ENCODE data around the gene THBS2. TPM values are rescaled to one million over a fixed set of nuclear protein-coding genes. Genes with fewer than 3 reads are reported as not detected.

Gene THBS2
- total and polyA plus RNA-seq, 10 of the 15 experiments (the other 5 are each of a cell fraction or from before 2014, with no cell fraction given): 0.07 to 0.10 TPM; not detected in 8

GRCh38 chr6:169216830-169217229, 36.8 kb downstream of the THBS2 start:
- BruUV-seq (replicated peaks): no TSS peak
- Histone ChIP-seq H4K20me1 (ENCODE audit: control insufficient read depth, insufficient read depth) (no peaks in the 10 kb centered on the region), H3K79me2 (ENCODE audit: control insufficient read depth, insufficient read depth, low read length) (no peaks in the 10 kb centered on the region), H3K4me1 (ENCODE audit: control insufficient read depth, insufficient read depth, low read length) (no peaks in the 10 kb centered on the region), H3K9ac (ENCODE audit: control insufficient read depth, insufficient read depth, low read length) (no peak overlapping the region), H2AFZ (ENCODE audit: control insufficient read depth, low read depth, low read length) (no peak overlapping the region), H3K4me3 (no peak overlapping the region), H3K27ac (ENCODE audit: control insufficient read depth, insufficient read depth) (no peak overlapping the region), H3K36me3 (ENCODE audit: control insufficient read depth in 2 of 2, insufficient read depth in 2 of 2, low read length in 1 of 2) (no peaks in the 10 kb centered on the region), H3K9me3 (replicated peaks; ENCODE audit: control insufficient read depth, insufficient read depth, low read length) (no peaks in the 10 kb centered on the region; the same call in 1 of the 3 replicates), H3K4me2 (ENCODE audit: control insufficient read depth, insufficient read depth) (no peak overlapping the region), H3K27me3 (replicated peaks in 1 of 2; ENCODE audit: control insufficient read depth in 2 of 2, insufficient read depth in 2 of 2, low read length in 1 of 2) (no peaks in the 10 kb centered on the region)
- ChIA-PET RAD21 (ENCODE audit: unreplicated experiment) (no interaction called here), CTCF (no interaction called here), POLR2A (no interaction called here), SMC1A (ENCODE audit: uncharacterized antibody, unreplicated experiment) (no interaction called here)
- ATAC-seq (no peak), DNase-seq (ENCODE audit: low read depth, low spot score) (no peak), FAIRE-seq (no peak)
- in situ Hi-C loops (cut with MboI) (no loop called here), intact Hi-C loops (cut with micrococcal nuclease; ENCODE audit: unreplicated experiment) (no loop called here)
- WGBS (ENCODE audit: insufficient coverage, insufficient replicate concordance, low lambda C conversion rate, missing lambda C conversion rate): 98% methylated on average over 14 of the region's 14 CpGs
- TF ChIP-seq BCL3 (IDR thresholded peaks at IDR 0.05; ENCODE audit: borderline replicate concordance, insufficient read depth, low read depth, low read length, poor library complexity, severe bottlenecking): no peak
- TF ChIP-seq SIX5 (IDR thresholded peaks at IDR 0.05; ENCODE audit: low read depth, low read length, severe bottlenecking): no peak
- TF ChIP-seq ATF2 (IDR thresholded peaks at IDR 0.05; ENCODE audit: low read length): no peak
- TF ChIP-seq HDAC6 (IDR thresholded peaks at IDR 0.05; ENCODE audit: unreplicated experiment): no peak
- TF ChIP-seq SMARCA5 (IDR thresholded peaks at IDR 0.05): no peak
- TF ChIP-seq CREM (IDR thresholded peaks at IDR 0.05; ENCODE audit: low read depth): no peak
- TF ChIP-seq FOXK2 (IDR thresholded peaks at IDR 0.05): no peak
- TF ChIP-seq ATF7 (IDR thresholded peaks at IDR 0.05; ENCODE audit: low read depth): no peak
- no peak for TF ChIP-seq ZBTB33 (IDR thresholded peaks at IDR 0.05)

All from GM12878 (cell line).